DND-41 (cell line): Measurements from ENCODE around the gene RBMS3.

Experiments
- ATAC-seq: fragments of 200-7000 bp; cut with Tn5 transposase; 3 replicates; pipeline ENCODE4 v1.9.1; 2021; ENCODE audit warnings: low read depth; ENCODE audit not compliant: insufficient read depth
- DNase-seq: peaks from one replicate; pipeline ENCODE4 v3.0.0-alpha.2; 2020
- H2AFZ ChIP-seq: 2 replicates; pipeline ENCODE4 v1.6.0; 2012; ENCODE audit warnings: low read depth, low read length
- H3K27ac ChIP-seq: 2 replicates; pipeline ENCODE4 v1.5.1; 2012; ENCODE audit warnings: low read length, inconsistent platforms
- H3K27me3 ChIP-seq: fragments of 200-600 bp; sonication (generic); 2 replicates; pipeline ENCODE4 v1.6.0; 2012; ENCODE audit warnings: low read length, mild to moderate bottlenecking, inconsistent platforms; ENCODE audit not compliant: insufficient read depth, poor library complexity
- H3K36me3 ChIP-seq: 2 replicates; pipeline ENCODE4 v1.5.1; 2012; ENCODE audit warnings: low read length, inconsistent platforms; ENCODE audit not compliant: insufficient read depth
- H3K4me1 ChIP-seq: 2 replicates; pipeline ENCODE4 v1.5.1; 2012; ENCODE audit warnings: mild to moderate bottlenecking, low read length; ENCODE audit not compliant: insufficient read depth
- H3K4me2 ChIP-seq: 2 replicates; pipeline ENCODE4 v1.6.0; 2012; ENCODE audit warnings: mild to moderate bottlenecking, moderate library complexity, low read length, inconsistent platforms; ENCODE audit not compliant: insufficient read depth
- H3K4me3 ChIP-seq, 2 experiments: fragments of 200-600 bp in 1 of 2; shearing (Covaris generic) in 1 of 2; 2 replicates each; pipeline ENCODE4 v1.5.1; 2012 to 2016; ENCODE audit warnings: inconsistent platforms in 2 of 2, low read length in 2 of 2, mild to moderate bottlenecking in 2 of 2, low read depth in 1 of 2, moderate library complexity in 1 of 2
- H3K79me2 ChIP-seq: 2 replicates; pipeline ENCODE4 v1.6.0; 2012; ENCODE audit warnings: low read length, inconsistent platforms; ENCODE audit not compliant: insufficient read depth
- H3K9ac ChIP-seq: 2 replicates; pipeline ENCODE4 v1.6.0; 2012; ENCODE audit warnings: low read depth, mild to moderate bottlenecking, inconsistent platforms, low read length, moderate library complexity
- H3K9me3 ChIP-seq: 2 replicates; pipeline ENCODE4 v1.5.1; 2012; ENCODE audit warnings: low read length, moderate library complexity, mild to moderate bottlenecking, inconsistent platforms; ENCODE audit not compliant: insufficient read depth, severe bottlenecking
- H4K20me1 ChIP-seq: 2 replicates; pipeline ENCODE4 v1.6.0; 2012; ENCODE audit warnings: low read length; ENCODE audit not compliant: insufficient read depth
- CTCF ChIP-seq: IDR thresholded peaks from 2 replicates; pipeline ENCODE4 v1.5.1; 2012; ENCODE audit warnings: borderline replicate concordance, low read length, moderate library complexity, mild to moderate bottlenecking; ENCODE audit not compliant: poor library complexity, severe bottlenecking; ENCODE audit errors: extremely low read depth
- EZH2 ChIP-seq: IDR thresholded peaks from 3 replicates; pipeline ENCODE4 v1.6.1; 2012; ENCODE audit warnings: borderline replicate concordance, low read depth, mild to moderate bottlenecking, moderate library complexity, low read length, inconsistent platforms; ENCODE audit not compliant: severe bottlenecking

RBMS3 gene

GRCh38 chr3:29552051-29552450, 271.2 kb downstream of the RBMS3 start:
- Histone ChIP-seq H3K27me3 (no peaks in the 10 kb centered on the region), H2AFZ (no peak overlapping the region), H3K9me3 (no peaks in the 10 kb centered on the region), H3K4me2 (no peak overlapping the region), H3K4me1 (no peaks in the 10 kb centered on the region), H3K27ac (no peak overlapping the region), H3K9ac (no peak overlapping the region), H3K4me3 (no peak overlapping the region), H3K79me2 (no peaks in the 10 kb centered on the region), H3K36me3 (no peaks in the 10 kb centered on the region), H4K20me1 (no peaks in the 10 kb centered on the region)
- no peak for ATAC-seq
- DNase-seq, result no peak
- TF ChIP-seq EZH2 (no peak), CTCF (no peak)

DNA sequence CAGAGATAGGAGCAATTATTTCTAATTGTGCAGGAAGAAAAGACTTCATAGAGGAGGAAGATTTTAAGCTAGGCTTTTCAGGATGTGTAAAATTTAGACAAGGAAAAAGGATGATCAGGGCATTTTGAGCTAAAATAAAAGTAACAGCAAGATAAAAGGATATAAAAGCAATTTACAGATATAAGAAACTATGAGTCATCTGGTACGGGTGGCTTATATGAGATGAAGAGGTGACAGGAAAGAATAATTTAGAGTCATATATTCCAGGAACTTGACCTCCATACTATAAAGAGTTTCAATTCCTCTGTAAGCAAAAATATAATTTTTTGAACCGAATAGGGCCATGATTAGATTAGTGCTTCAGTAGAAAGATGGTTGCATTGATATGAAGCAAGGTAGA, 273.7 kb downstream of the RBMS3 start:
- Histone ChIP-seq H3K79me2 (no peaks in the 10 kb centered on the region), H3K4me2 (no peak overlapping the region), H3K9me3 (no peaks in the 10 kb centered on the region), H3K4me1 (no peaks in the 10 kb centered on the region), H4K20me1 (no peaks in the 10 kb centered on the region), H3K9ac (no peak overlapping the region), H3K36me3 (no peaks in the 10 kb centered on the region), H3K27me3 (no peaks in the 10 kb centered on the region), H3K4me3 (no peak overlapping the region), H2AFZ (no peak overlapping the region), H3K27ac (no peak overlapping the region)
- no peak for ATAC-seq
- no peak for DNase-seq
- TF ChIP-seq EZH2 (no peak), CTCF (no peak)

DNA sequence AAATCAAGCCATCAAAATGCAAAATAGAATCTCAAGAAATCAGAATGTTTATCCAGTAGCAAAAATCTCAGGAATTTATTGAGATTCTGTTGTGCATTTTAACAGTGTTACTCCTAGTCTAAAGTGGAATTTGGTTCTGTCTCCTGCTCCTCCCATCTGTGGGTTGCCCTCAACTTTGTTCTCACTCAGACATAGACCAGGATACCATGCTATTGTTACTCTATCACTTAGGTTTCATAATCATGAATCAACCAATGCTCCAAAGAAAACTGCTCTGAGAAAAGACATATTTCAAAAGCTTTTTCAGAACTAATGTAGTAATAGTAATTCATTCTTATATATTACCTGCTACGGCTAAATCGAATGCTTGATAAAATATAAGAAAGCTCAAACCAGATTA, 274.7 kb downstream of the RBMS3 start:
- Histone ChIP-seq H3K27ac (no peak overlapping the region), H3K9me3 (no peaks in the 10 kb centered on the region), H4K20me1 (no peaks in the 10 kb centered on the region), H3K4me1 (no peaks in the 10 kb centered on the region), H3K9ac (no peak overlapping the region), H3K79me2 (no peaks in the 10 kb centered on the region), H3K27me3 (no peaks in the 10 kb centered on the region), H3K36me3 (no peaks in the 10 kb centered on the region), H2AFZ (no peak overlapping the region), H3K4me3 (no peak overlapping the region), H3K4me2 (no peak overlapping the region)
- DNase-seq (no peak), ATAC-seq (no peak)
- no peak for TF ChIP-seq CTCF
- TF ChIP-seq EZH2, result no peak

DNA sequence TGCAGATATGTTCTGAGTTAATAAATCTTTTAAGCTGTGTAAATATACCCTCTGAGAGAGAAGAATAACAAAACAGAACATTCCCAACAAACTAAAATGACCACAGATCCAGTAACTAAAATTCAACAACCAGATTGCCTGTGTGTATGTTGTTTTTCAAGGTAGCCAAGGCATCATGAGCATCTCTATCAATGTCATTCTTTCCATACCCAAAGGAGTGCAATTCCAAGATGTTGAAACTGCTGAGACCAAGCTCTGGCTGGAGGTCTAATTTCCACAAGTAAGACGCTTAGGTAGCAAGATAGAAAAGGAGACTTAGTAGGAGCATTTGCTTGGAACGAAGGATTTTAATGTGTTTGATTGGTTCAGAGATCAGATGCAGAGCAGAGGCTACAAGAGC, 276.3 kb downstream of the RBMS3 start:
- Histone ChIP-seq H3K9ac (no peak overlapping the region), H4K20me1 (no peaks in the 10 kb centered on the region), H3K4me2 (no peak overlapping the region), H3K4me1 (no peaks in the 10 kb centered on the region), H2AFZ (no peak overlapping the region), H3K27me3 (no peaks in the 10 kb centered on the region), H3K9me3 (no peaks in the 10 kb centered on the region), H3K79me2 (no peaks in the 10 kb centered on the region), H3K4me3 (no peak overlapping the region), H3K36me3 (no peaks in the 10 kb centered on the region), H3K27ac (no peak overlapping the region)
- TF ChIP-seq EZH2, result no peak
- no peak for TF ChIP-seq CTCF
- no peak for ATAC-seq
- DNase-seq, result no peak
